Loucy (cell line): ENCODE data around the gene MYOM3.

Experiments used
- H2AFZ ChIP-seq: fragments of 200-600 bp; sonication (generic); 2 replicates; pipeline ENCODE4 v1.6.0; 2016; ENCODE audit warnings: antibody characterized with exemption, mild to moderate bottlenecking, low read length, moderate library complexity
- H3F3A ChIP-seq: fragments of 200-600 bp; 2 replicates; pipeline ENCODE4 v1.6.0; 2016; ENCODE audit warnings: antibody characterized with exemption, low read depth, mild to moderate bottlenecking
- H3K27me3 ChIP-seq: fragments of 200-600 bp; sonication (generic); 2 replicates; pipeline ENCODE4 v1.6.1; 2014; ENCODE audit warnings: low read length, mild to moderate bottlenecking; ENCODE audit not compliant: insufficient read depth, poor library complexity, severe bottlenecking
- H3K36me3 ChIP-seq: fragments of 200-600 bp; sonication (generic); 2 replicates; pipeline ENCODE4 v1.6.1; 2016; ENCODE audit warnings: low read length; ENCODE audit not compliant: insufficient read depth
- H3K4me1 ChIP-seq: fragments of 200-600 bp; sonication (generic); 2 replicates; pipeline ENCODE4 v1.5.1; 2014; ENCODE audit warnings: low read length, mild to moderate bottlenecking; ENCODE audit not compliant: insufficient read depth, poor library complexity, severe bottlenecking
- H3K4me2 ChIP-seq: fragments of 200-600 bp; sonication (generic); 2 replicates; pipeline ENCODE4 v1.6.0; 2014; ENCODE audit warnings: antibody characterized with exemption, low read length, low read depth, mild to moderate bottlenecking; ENCODE audit not compliant: poor library complexity, severe bottlenecking
- H3K4me3 ChIP-seq: fragments of 200-600 bp; sonication (generic); 2 replicates; pipeline ENCODE4 v1.5.1; 2014; ENCODE audit warnings: low read length, mild to moderate bottlenecking, mixed read lengths; ENCODE audit not compliant: poor library complexity, severe bottlenecking
- H3K79me2 ChIP-seq: fragments of 200-600 bp; sonication (generic); 2 replicates; pipeline ENCODE4 v1.6.1; 2014; ENCODE audit warnings: low read length; ENCODE audit not compliant: insufficient read depth
- H3K9ac ChIP-seq: fragments of 200-600 bp; sonication (generic); 2 replicates; pipeline ENCODE4 v1.6.0; 2014; ENCODE audit warnings: mild to moderate bottlenecking, low read depth, low read length, moderate library complexity; ENCODE audit not compliant: poor library complexity, severe bottlenecking
- H3K9me2 ChIP-seq: fragments of 200-600 bp; sonication (generic); replicated peaks from 2 replicates; pipeline ENCODE4 v1.6.1; 2016; ENCODE audit warnings: low read depth, low read length, mixed read lengths
- H3K9me3 ChIP-seq: fragments of 200-600 bp; sonication (generic); 2 replicates; pipeline ENCODE4 v1.6.1; 2014; ENCODE audit warnings: mild to moderate bottlenecking, antibody characterized with exemption, low read length, low read depth; ENCODE audit not compliant: insufficient read depth
- H4K20me1 ChIP-seq: fragments of 200-600 bp; sonication (generic); 2 replicates; pipeline ENCODE4 v1.6.0; 2014; ENCODE audit warnings: antibody characterized with exemption, low read length, mild to moderate bottlenecking; ENCODE audit not compliant: insufficient read depth, poor library complexity, severe bottlenecking
- CTCF ChIP-seq: fragments of 200-600 bp; sonication (generic); conservative IDR thresholded peaks from 2 replicates; pipeline ENCODE4 v1.5.1; 2014; ENCODE audit warnings: mild to moderate bottlenecking, antibody characterized with exemption, low read length
- EZH2phosphoT487 ChIP-seq: fragments of 200-600 bp; IDR thresholded peaks from 2 replicates; pipeline ENCODE4 v1.6.1; 2018; ENCODE audit warnings: antibody characterized with exemption, mild to moderate bottlenecking, moderate library complexity, borderline replicate concordance

MYOM3 gene

GRCh38 chr1:24080131-24080530 lies 31.8 kb downstream of the MYOM3 start:
- Histone ChIP-seq H3F3A (no peaks in the 10 kb centered on the region), H3K4me2 (no peak overlapping the region), H3K27me3 (no peaks in the 10 kb centered on the region), H4K20me1 (no peaks in the 10 kb centered on the region), H3K4me3 (no peak overlapping the region), H2AFZ (no peak overlapping the region), H3K36me3 (no peaks in the 10 kb centered on the region), H3K9me3 (no peaks in the 10 kb centered on the region), H3K4me1 (no peaks in the 10 kb centered on the region), H3K9ac (no peak overlapping the region), H3K79me2 (no peaks in the 10 kb centered on the region), H3K9me2 (no peaks in the 10 kb centered on the region)
- TF ChIP-seq EZH2phosphoT487 (no peak), CTCF (no peak)

GRCh38 chr1:24077278-24077978 lies 34.5 kb downstream of the MYOM3 start:
- Histone ChIP-seq H3K4me3 (no peak overlapping the region), H3K27me3 (no peaks in the 10 kb centered on the region), H3K9me3 (no peaks in the 10 kb centered on the region), H3K79me2 (no peaks in the 10 kb centered on the region), H3F3A (no peaks in the 10 kb centered on the region), H3K36me3 (no peaks in the 10 kb centered on the region), H3K9me2 (no peaks in the 10 kb centered on the region), H3K4me1 (no peaks in the 10 kb centered on the region), H3K9ac (no peak overlapping the region), H4K20me1 (no peaks in the 10 kb centered on the region), H3K4me2 (no peak overlapping the region), H2AFZ (no peak overlapping the region)
- TF ChIP-seq EZH2phosphoT487: no peak
- TF ChIP-seq CTCF: no peak

GRCh38 chr1:24075946-24076345 lies 36.0 kb downstream of the MYOM3 start:
- Histone ChIP-seq H3K4me3 (no peak overlapping the region), H3K79me2 (no peaks in the 10 kb centered on the region), H2AFZ (no peak overlapping the region), H3K9me2 (no peaks in the 10 kb centered on the region), H4K20me1 (no peaks in the 10 kb centered on the region), H3K9ac (no peak overlapping the region), H3K36me3 (no peaks in the 10 kb centered on the region), H3F3A (no peaks in the 10 kb centered on the region), H3K9me3 (no peaks in the 10 kb centered on the region), H3K27me3 (no peaks in the 10 kb centered on the region), H3K4me1 (no peaks in the 10 kb centered on the region), H3K4me2 (no peak overlapping the region)
- TF ChIP-seq CTCF: no peak
- TF ChIP-seq EZH2phosphoT487: no peak
